Activated CD8-positive, alpha-beta T cell treated with anti-CD3 and anti-CD28 coated beads for 36 hours (primary cell): ENCODE results near the gene SNX19. TPM values are rescaled to one million over a fixed set of nuclear protein-coding genes. Genes with fewer than 3 reads are reported as not detected.

Source experiments
- ATAC-seq: fragments of 200-7000 bp; cut with Tn5 transposase; one replicate; pipeline ENCODE4 v1.10.0; 2021; ENCODE audit warnings: mild to moderate bottlenecking, moderate library complexity
- CTCF ChIA-PET: fragments of 350-600 bp; sonication (Branson Sonifier 250); formaldehyde crosslinking; loops from one replicate; lab custom pipeline; 2021; ENCODE audit warnings: antibody characterized with exemption; lab: Charles Lee
- POLR2A ChIA-PET: fragments of 350-600 bp; sonication (Branson Sonifier 250); formaldehyde crosslinking; loops from one replicate; lab custom pipeline; 2021; ENCODE audit warnings: antibody characterized with exemption; lab: Charles Lee
- DNase-seq: peaks from one replicate; pipeline ENCODE4 v3.0.0-alpha.2; 2020
- H3K27ac Mint-ChIP-seq: one replicate; pipeline ENCODE4 v1.8.0; 2021; ENCODE audit warnings: mild to moderate bottlenecking, mixed read lengths
- H3K27me3 Mint-ChIP-seq: one replicate; pipeline ENCODE4 v1.8.0; 2021; ENCODE audit warnings: mixed read lengths
- H3K36me3 Mint-ChIP-seq: one replicate; pipeline ENCODE4 v1.8.0; 2021; ENCODE audit warnings: low read depth, mixed read lengths
- H3K4me1 Mint-ChIP-seq: one replicate; pipeline ENCODE4 v1.8.0; 2021; ENCODE audit warnings: low read depth, mixed read lengths
- H3K4me3 Mint-ChIP-seq: one replicate; pipeline ENCODE4 v1.8.0; 2021; ENCODE audit warnings: mild to moderate bottlenecking, moderate library complexity, mixed read lengths
- H3K9me3 Mint-ChIP-seq: one replicate; pipeline ENCODE4 v1.8.0; 2021; ENCODE audit warnings: mixed read lengths
- CTCF ChIP-seq: fragments of 200-600 bp; IDR thresholded peaks from one replicate; pipeline ENCODE4 v1.8.0; 2022; ENCODE audit warnings: antibody characterized with exemption, mild to moderate bottlenecking
- intact Hi-C: fragments of 100-400 bp; cut with micrococcal nuclease; formaldehyde crosslinking; loops from one replicate; pipeline ENCODE4 v1.10.0; 2022
- total RNA-seq, 2 experiments: library from RNA; stranded (reverse); gene quantifications; one replicate each; pipeline ENCODE4 v1.2.3, GENCODE V29; 2021

Gene SNX19
- total RNA-seq, 2 experiments from 2014 or later = 20.9 to 22.7 TPM

- Mint-ChIP-seq H3K27me3 (no peaks in the 10 kb centered on the region), H3K4me1 (peaks cover 3% of the 10 kb centered on the region), H3K27ac (no peak overlapping the region), H3K36me3 (no peaks in the 10 kb centered on the region), H3K9me3 (no peaks in the 10 kb centered on the region), H3K4me3 (no peak overlapping the region)
- intact Hi-C loops = no loop called here
- no peak for TF ChIP-seq CTCF
- POLR2A ChIA-PET = interaction anchor here (0.7 kb wide), 1 partner anchor 289 kb away, joined by 3 read pairs; no protein-coding TSS in a partner anchor
- DNase-seq = no peak
- CTCF ChIA-PET = interaction anchor here (1.1 to 1.7 kb wide), 2 partner anchors 29 to 434 kb away, joined by 4 to 5 read pairs; no protein-coding TSS in a partner anchor
- no peak for ATAC-seq
Observed at GRCh38 chr11:130865091-130865773, 51.0 kb downstream of the SNX19 start.

DNA sequence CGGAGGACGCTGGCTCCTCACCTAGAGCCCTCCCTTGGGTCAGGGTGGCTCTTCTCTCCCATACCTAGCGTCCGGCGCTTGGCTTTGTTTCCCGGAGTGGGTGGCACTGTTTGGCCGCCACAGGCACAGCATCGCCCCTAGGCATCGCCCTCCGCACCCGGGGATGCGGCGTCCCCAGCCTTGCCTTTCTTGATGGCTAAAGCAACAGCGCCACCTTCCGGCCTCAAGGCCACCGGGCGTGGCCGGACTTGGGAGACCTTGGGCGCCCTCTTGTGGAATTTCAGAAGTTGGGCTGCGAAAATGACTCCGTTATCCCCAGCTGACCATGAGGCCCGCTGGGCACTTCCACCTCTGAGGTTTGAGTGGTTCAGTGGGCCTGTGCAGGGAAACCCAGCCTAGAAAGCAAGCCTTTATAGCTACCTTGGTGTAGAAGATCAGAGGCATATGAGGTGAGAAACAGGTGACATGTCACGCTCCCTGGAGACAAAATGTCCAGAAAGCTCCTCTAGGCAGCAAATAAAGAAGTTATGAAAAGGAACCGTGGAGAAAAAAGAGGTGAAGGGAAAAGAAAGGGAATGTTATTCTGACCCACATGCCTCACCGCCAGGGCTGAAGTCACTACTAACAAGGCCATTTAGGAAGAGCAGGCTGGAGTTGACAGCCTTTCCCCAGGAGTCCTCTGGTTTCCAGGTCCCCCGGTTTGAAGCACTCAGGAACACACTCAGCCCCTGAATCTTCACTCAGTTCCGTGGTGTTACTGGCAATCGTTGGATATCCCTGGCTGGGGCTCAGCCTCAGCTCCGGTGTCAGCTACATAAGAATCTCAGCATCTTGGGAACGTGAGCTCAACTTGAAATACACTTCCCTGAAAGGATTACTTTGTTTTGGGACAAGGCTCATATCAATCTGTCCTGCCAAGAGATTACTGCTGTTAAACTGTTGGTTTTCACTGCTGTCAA is 54.1 kb downstream of the SNX19 start:
- ATAC-seq (peak; percentile 96), DNase-seq (peak; percentile 93)
- intact Hi-C loops = loop anchor here (1.0 to 5.0 kb wide), 2 partner anchors 427 to 650 kb away; no protein-coding TSS in a partner anchor
- ChIA-PET POLR2A (interaction anchor here (0.7 kb wide), 1 partner anchor 187 kb away, joined by 3 read pairs; no protein-coding TSS in a partner anchor), CTCF (interaction anchor here (0.6 to 7.8 kb wide), 64 partner anchors 9 to 650 kb away, joined by 3 to 279 read pairs (median 4); partner anchors contain the start of genes ADAMTS15 and SNX19)
- peak; percentile 98 for TF ChIP-seq CTCF
- peaks cover 3% of the 10 kb centered on the region for H3K4me1 Mint-ChIP-seq
- no peaks in the 10 kb centered on the region for H3K36me3 Mint-ChIP-seq
- H3K27ac Mint-ChIP-seq = no peak overlapping the region
- H3K27me3 Mint-ChIP-seq = peaks cover 3% of the 10 kb centered on the region
- no peaks in the 10 kb centered on the region for H3K9me3 Mint-ChIP-seq
- H3K4me3 Mint-ChIP-seq = no peak overlapping the region

- intact Hi-C loops = loop anchor here (5.0 kb wide), 1 partner anchor 649 kb away; no protein-coding TSS in a partner anchor
- ChIA-PET POLR2A (interaction anchor here (0.9 kb wide), 1 partner anchor 54 kb away, joined by 3 read pairs; no protein-coding TSS in a partner anchor), CTCF (interaction anchor here (0.7 to 7.8 kb wide), 12 partner anchors 9 to 427 kb away, joined by 3 to 279 read pairs (median 12); partner anchors contain the start of gene SNX19)
- no peaks in the 10 kb centered on the region for H3K36me3 Mint-ChIP-seq
- no peak for TF ChIP-seq CTCF
- no peaks in the 10 kb centered on the region for H3K9me3 Mint-ChIP-seq
- ATAC-seq (no peak), DNase-seq (no peak)
- no peak overlapping the region for H3K4me3 Mint-ChIP-seq
- peaks cover 3% of the 10 kb centered on the region for H3K4me1 Mint-ChIP-seq
- peaks cover 9% of the 10 kb centered on the region for H3K27me3 Mint-ChIP-seq
- no peak overlapping the region for H3K27ac Mint-ChIP-seq
Observed at GRCh38 chr11:130861283-130861682, 55.0 kb downstream of the SNX19 start.

DNA sequence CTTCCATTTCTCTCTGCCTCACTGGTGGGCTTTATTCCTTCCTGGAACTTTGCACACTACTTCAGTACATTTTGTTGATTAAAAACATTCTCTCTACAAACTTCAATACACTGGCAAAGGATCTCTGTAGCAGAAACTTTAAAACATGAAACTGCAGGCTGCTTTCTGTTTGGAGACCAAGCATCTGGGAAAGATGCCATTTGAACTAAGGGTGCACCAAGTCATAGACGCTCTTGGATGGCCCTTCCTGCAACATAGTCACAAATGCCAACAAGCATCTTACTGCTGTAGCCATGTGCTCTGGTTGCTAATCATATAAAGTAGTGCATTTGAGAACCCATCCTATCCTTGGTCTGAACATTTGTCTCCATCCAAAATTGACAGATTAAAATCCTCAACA is 56.4 kb downstream of the SNX19 start:
- ChIA-PET CTCF (interaction anchor here (0.8 to 7.8 kb wide), 5 partner anchors 338 to 868 kb away, joined by 3 to 279 read pairs (median 3); no protein-coding TSS in a partner anchor), POLR2A (interaction anchor here (0.6 kb wide), 1 partner anchor 18 kb away, joined by 5 read pairs; no protein-coding TSS in a partner anchor)
- Mint-ChIP-seq H3K9me3 (peaks cover 1% of the 10 kb centered on the region), H3K36me3 (no peaks in the 10 kb centered on the region), H3K4me1 (peaks cover 3% of the 10 kb centered on the region), H3K27ac (no peak overlapping the region), H3K27me3 (peaks cover 15% of the 10 kb centered on the region), H3K4me3 (no peak overlapping the region)
- no peak for TF ChIP-seq CTCF
- DNase-seq = no peak
- ATAC-seq = no peak
- intact Hi-C loops = loop anchor here (5.0 kb wide), 1 partner anchor 648 kb away; no protein-coding TSS in a partner anchor
